WTC11 (cell line): ENCODE results near the gene RPIA. TPM values are rescaled to one million over a fixed set of nuclear protein-coding genes. Genes with fewer than 3 reads are reported as not detected.
A peak's percentile ranks its signal among the peaks of the same experiment; 100 is the strongest.

ENCODE experiments used
- ATAC-seq: fragments of 200-7000 bp; cut with Tn5 transposase; 2 replicates; pipeline ENCODE4 v1.10.0; 2021; ENCODE audit warnings: mild to moderate bottlenecking, moderate library complexity
- CTCF ChIA-PET: fragments of 300-600 bp; sonication (Branson Sonifier 250); formaldehyde crosslinking; loops from one replicate; lab custom pipeline; 2021; ENCODE audit warnings: antibody characterized with exemption; lab: Charles Lee
- POLR2A ChIA-PET: fragments of 350-600 bp; sonication (Branson Sonifier 250); formaldehyde crosslinking; loops from one replicate; lab custom pipeline; 2021; ENCODE audit warnings: antibody characterized with exemption; lab: Charles Lee
- DNase-seq: peaks from one replicate; pipeline ENCODE4 v3.0.0; 2021; ENCODE audit warnings: low spot score
- H3K27ac Mint-ChIP-seq: 2 replicates; pipeline ENCODE4 v1.8.0; 2021; ENCODE audit warnings: mixed read lengths
- H3K27me3 Mint-ChIP-seq: 2 replicates; pipeline ENCODE4 v1.8.0; 2021; ENCODE audit warnings: low read depth, mild to moderate bottlenecking, moderate library complexity, mixed read lengths
- H3K36me3 Mint-ChIP-seq: 2 replicates; pipeline ENCODE4 v1.8.0; 2021; ENCODE audit warnings: mixed read lengths
- H3K4me1 Mint-ChIP-seq: 2 replicates; pipeline ENCODE4 v1.8.0; 2022; ENCODE audit warnings: mixed read lengths
- H3K4me3 Mint-ChIP-seq: 2 replicates; pipeline ENCODE4 v1.8.0; 2021; ENCODE audit warnings: mild to moderate bottlenecking, moderate library complexity, mixed read lengths
- H3K9me3 Mint-ChIP-seq: 2 replicates; pipeline ENCODE4 v1.8.0; 2021; ENCODE audit warnings: mixed read lengths
- AR ChIP-seq: fragments of 250-450 bp; sonication (Bioruptor Pico); IDR thresholded peaks from 2 replicates; pipeline ENCODE4 v1.9.0; 2021; ENCODE audit warnings: mild to moderate bottlenecking
- ATF1 ChIP-seq: sonication (generic); formaldehyde crosslinking; IDR thresholded peaks from 2 replicates; pipeline ENCODE4 v1.8.1; 2023; ENCODE audit warnings: mild to moderate bottlenecking, moderate library complexity, missing genetic modification reagents
- ATF3 ChIP-seq: sonication (generic); formaldehyde crosslinking; conservative IDR thresholded peaks from 2 replicates; pipeline ENCODE4 v1.8.1; 2022; ENCODE audit warnings: mild to moderate bottlenecking, missing genetic modification reagents
- CREM ChIP-seq: sonication (generic); formaldehyde crosslinking; IDR thresholded peaks from 2 replicates; pipeline ENCODE4 v1.8.1; 2022; ENCODE audit warnings: mild to moderate bottlenecking, missing genetic modification reagents, moderate library complexity
- FOXP4 ChIP-seq: sonication (generic); formaldehyde crosslinking; IDR thresholded peaks from 2 replicates; pipeline ENCODE4 v1.8.0; 2022; ENCODE audit warnings: mild to moderate bottlenecking, missing genetic modification reagents
- GRHL2 ChIP-seq: fragments of 250-450 bp; sonication (Bioruptor Pico); IDR thresholded peaks from 2 replicates; pipeline ENCODE4 v1.8.0; 2022; ENCODE audit warnings: mild to moderate bottlenecking, moderate library complexity; ENCODE audit not compliant: insufficient replicate concordance, severe bottlenecking
- HMGXB4 ChIP-seq: sonication (generic); formaldehyde crosslinking; IDR thresholded peaks from 2 replicates; pipeline ENCODE4 v1.8.1; 2023; ENCODE audit warnings: mild to moderate bottlenecking, moderate library complexity, missing genetic modification reagents
- IRF2 ChIP-seq: sonication (generic); formaldehyde crosslinking; IDR thresholded peaks from 2 replicates; pipeline ENCODE4 v1.8.0; 2022; ENCODE audit warnings: low read depth, missing genetic modification reagents, borderline replicate concordance
- KAT7 ChIP-seq: sonication (generic); formaldehyde crosslinking; IDR thresholded peaks from 2 replicates; pipeline ENCODE4 v1.8.1; 2023; ENCODE audit warnings: missing genetic modification reagents, mild to moderate bottlenecking, borderline replicate concordance
- SP1 ChIP-seq: sonication (generic); formaldehyde crosslinking; conservative IDR thresholded peaks from 2 replicates; pipeline ENCODE4 v1.8.1; 2022; ENCODE audit warnings: missing genetic modification reagents
- ZBTB21 ChIP-seq: sonication (generic); formaldehyde crosslinking; IDR thresholded peaks from 2 replicates; pipeline ENCODE4 v1.8.1; 2023; ENCODE audit warnings: mild to moderate bottlenecking, missing genetic modification reagents, borderline replicate concordance
- ZNF138 ChIP-seq: sonication (generic); formaldehyde crosslinking; conservative IDR thresholded peaks from 2 replicates; pipeline ENCODE4 v1.8.1; 2022; ENCODE audit warnings: mild to moderate bottlenecking, moderate library complexity, missing genetic modification reagents
- ZNF232 ChIP-seq: sonication (generic); formaldehyde crosslinking; IDR thresholded peaks from 2 replicates; pipeline ENCODE4 v1.8.0; 2022; ENCODE audit warnings: mild to moderate bottlenecking, missing genetic modification reagents
- ZNF416 ChIP-seq: fragments of 250-450 bp; sonication (Bioruptor Pico); IDR thresholded peaks from 2 replicates; pipeline ENCODE4 v1.9.0; 2021; ENCODE audit warnings: mild to moderate bottlenecking, inconsistent platforms
- ZNF512 ChIP-seq: sonication (generic); formaldehyde crosslinking; IDR thresholded peaks from 2 replicates; pipeline ENCODE4 v1.8.1; 2022; ENCODE audit warnings: missing genetic modification reagents, borderline replicate concordance
- total RNA-seq: library from RNA; stranded (reverse); gene quantifications from 3 replicates; pipeline ENCODE4 v1.2.3, GENCODE V29; 2021
- TF ChIP-seq, protein P1 (sequence below): sonication (generic); formaldehyde crosslinking; IDR thresholded peaks from 2 replicates; pipeline ENCODE4 v1.8.1; 2022; ENCODE audit warnings: low read depth, mild to moderate bottlenecking, moderate library complexity, missing genetic modification reagents, borderline replicate concordance
- TF ChIP-seq, protein P2 (sequence below): fragments of 250-450 bp; sonication (Bioruptor Pico); conservative IDR thresholded peaks from 2 replicates; pipeline ENCODE4 v1.9.0; 2021; ENCODE audit warnings: mild to moderate bottlenecking
- TF ChIP-seq, protein P3 (sequence below): sonication (generic); formaldehyde crosslinking; IDR thresholded peaks from 2 replicates; pipeline ENCODE4 v1.8.0; 2022; ENCODE audit warnings: mild to moderate bottlenecking, missing genetic modification reagents

The RPIA gene
- total RNA-seq, 1 experiment from 2014 or later: 23.4 TPM

GRCh38 chr2:88729061-88729745, 37.7 kb downstream of the RPIA start (continued):
- TF ChIP-seq CREM (CRISPR knock-in tag): no peak

DNA sequence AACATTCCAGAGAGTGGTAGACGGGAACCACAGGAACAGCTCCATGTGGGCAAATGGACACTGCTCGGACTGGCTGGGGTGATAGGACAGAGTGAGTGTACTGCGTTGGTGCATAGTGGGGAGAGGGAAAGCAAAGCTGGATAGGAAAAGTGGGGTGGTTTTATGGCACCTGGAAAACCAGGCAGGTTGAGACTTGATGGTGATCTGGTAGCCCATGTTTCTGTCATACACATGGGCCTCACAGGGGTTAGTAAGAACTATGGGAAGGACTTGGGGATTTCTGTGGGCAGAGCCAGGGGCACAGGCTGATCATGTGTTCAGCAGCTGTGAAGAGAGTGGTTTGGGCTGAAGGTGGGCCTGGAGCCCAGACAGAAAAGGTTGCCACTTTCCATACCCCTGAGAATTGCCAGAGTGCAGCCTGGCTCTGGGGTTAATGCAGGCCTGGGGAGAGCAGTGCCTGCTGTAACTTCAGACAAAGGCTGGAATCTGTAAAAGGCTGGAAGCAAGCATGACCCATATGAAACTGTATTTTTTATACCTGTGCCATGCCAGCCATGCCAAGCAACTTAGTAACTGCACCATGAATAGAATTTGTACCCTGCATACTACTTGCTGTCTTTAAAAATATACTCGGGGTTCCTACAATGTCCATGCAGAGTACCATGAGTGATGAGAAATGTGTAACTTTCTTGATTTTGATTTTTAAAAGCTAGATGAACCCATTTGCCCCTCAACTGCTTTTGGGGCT, 41.9 kb downstream of the RPIA start:
- TF ChIP-seq, protein P1, sequence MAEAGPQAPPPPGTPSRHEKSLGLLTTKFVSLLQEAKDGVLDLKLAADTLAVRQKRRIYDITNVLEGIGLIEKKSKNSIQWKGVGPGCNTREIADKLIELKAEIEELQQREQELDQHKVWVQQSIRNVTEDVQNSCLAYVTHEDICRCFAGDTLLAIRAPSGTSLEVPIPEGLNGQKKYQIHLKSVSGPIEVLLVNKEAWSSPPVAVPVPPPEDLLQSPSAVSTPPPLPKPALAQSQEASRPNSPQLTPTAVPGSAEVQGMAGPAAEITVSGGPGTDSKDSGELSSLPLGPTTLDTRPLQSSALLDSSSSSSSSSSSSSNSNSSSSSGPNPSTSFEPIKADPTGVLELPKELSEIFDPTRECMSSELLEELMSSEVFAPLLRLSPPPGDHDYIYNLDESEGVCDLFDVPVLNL (CRISPR knock-in tag): no peak
- TF ChIP-seq KAT7 (CRISPR knock-in tag): no peak
- peak overlapping the region; percentile 8; the same call in 1 of the 2 replicates for H3K27ac Mint-ChIP-seq
- H3K9me3 Mint-ChIP-seq: peaks cover 6% of the 10 kb centered on the region
- peaks cover 31% of the 10 kb centered on the region for H3K36me3 Mint-ChIP-seq
- CTCF ChIA-PET: interaction anchor here (0.6 kb wide), 1 partner anchor 669 kb away, joined by 3 read pairs; no protein-coding TSS in a partner anchor
- H3K4me3 Mint-ChIP-seq: no peak overlapping the region
- no peaks in the 10 kb centered on the region for H3K27me3 Mint-ChIP-seq
- H3K4me1 Mint-ChIP-seq: no peaks in the 10 kb centered on the region
- ATAC-seq (no peak), DNase-seq (no peak)
- POLR2A ChIA-PET: no interaction called here

- H3K9me3 Mint-ChIP-seq: no peaks in the 10 kb centered on the region
- H3K4me3 Mint-ChIP-seq: no peak overlapping the region
- ChIA-PET CTCF (no interaction called here), POLR2A (no interaction called here)
- H3K36me3 Mint-ChIP-seq: peaks cover 21% of the 10 kb centered on the region
- H3K27ac Mint-ChIP-seq: no peak overlapping the region
- peaks cover 3% of the 10 kb centered on the region for H3K4me1 Mint-ChIP-seq
- DNase-seq: no peak
- ATAC-seq: no peak
- H3K27me3 Mint-ChIP-seq: no peaks in the 10 kb centered on the region
- no peak for TF ChIP-seq FOXP4
- no peak for TF ChIP-seq ZBTB21
- no peak for TF ChIP-seq IRF2 (CRISPR knock-in tag)
- TF ChIP-seq HMGXB4 (CRISPR knock-in tag): no peak
- TF ChIP-seq GRHL2 (CRISPR knock-in tag): no peak
- no peak for TF ChIP-seq ZNF232 (CRISPR knock-in tag)
- TF ChIP-seq SP1 (CRISPR knock-in tag): no peak
- no peak for TF ChIP-seq ZNF512 (CRISPR knock-in tag)
- TF ChIP-seq, protein P2, sequence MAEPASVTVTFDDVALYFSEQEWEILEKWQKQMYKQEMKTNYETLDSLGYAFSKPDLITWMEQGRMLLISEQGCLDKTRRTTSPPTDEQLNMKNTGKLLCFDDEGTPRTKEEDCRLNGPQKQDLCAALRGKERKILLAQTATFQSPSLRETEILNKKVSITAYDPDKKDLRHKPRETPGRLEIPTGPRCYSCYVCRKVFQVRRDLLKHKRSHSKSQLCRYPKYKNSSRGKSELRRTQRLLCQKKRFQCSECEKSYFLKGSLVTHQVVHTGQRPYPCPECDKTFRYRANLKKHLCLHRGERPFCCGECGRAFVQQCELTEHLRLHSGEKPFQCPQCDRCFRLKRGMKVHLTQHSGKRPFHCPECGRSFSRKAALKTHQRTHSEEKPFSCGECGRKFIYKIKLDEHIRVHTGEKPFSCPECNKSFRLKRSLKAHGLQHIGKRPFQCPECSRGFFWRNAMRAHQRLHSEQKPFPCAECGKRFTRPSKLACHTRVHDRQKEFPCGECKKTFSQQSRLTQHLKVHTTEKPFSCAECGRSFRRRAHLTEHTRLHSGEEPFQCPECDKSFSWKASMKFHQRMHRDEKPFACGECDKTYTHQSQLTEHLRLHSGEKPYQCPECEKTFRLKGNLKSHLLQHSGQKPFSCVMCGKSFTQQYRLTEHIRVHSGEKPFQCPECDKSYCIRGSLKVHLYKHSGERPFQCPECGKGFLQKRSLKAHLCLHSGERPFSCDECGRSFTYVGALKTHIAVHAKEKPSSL (CRISPR knock-in tag): no peak
- TF ChIP-seq ZNF138 (CRISPR knock-in tag): no peak
- TF ChIP-seq, protein P3, sequence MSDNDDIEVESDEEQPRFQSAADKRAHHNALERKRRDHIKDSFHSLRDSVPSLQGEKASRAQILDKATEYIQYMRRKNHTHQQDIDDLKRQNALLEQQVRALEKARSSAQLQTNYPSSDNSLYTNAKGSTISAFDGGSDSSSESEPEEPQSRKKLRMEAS (CRISPR knock-in tag): no peak
- no peak for TF ChIP-seq ATF3 (CRISPR knock-in tag)
- TF ChIP-seq AR (CRISPR knock-in tag): no peak
- TF ChIP-seq ATF1: no peak
- TF ChIP-seq ZNF416 (CRISPR knock-in tag): no peak
These were observed 43.7 kb downstream of the RPIA start for GRCh38 chr2:88735133-88735532.
